Activated CD4-positive, alpha-beta T cell treated with anti-CD3 and anti-CD28 coated beads, Interleukin-2, amount 50 U/mL, for 24 hours (primary cell): ENCODE data around the gene KDELR3.

Source experiments
- DNase-seq, 2 donors: peaks; one replicate each; pipeline ENCODE4 v3.0.0-alpha.2; 2020; ENCODE audit warnings: low read depth in 1 of 2, low spot score in 1 of 2

The KDELR3 gene

DNA sequence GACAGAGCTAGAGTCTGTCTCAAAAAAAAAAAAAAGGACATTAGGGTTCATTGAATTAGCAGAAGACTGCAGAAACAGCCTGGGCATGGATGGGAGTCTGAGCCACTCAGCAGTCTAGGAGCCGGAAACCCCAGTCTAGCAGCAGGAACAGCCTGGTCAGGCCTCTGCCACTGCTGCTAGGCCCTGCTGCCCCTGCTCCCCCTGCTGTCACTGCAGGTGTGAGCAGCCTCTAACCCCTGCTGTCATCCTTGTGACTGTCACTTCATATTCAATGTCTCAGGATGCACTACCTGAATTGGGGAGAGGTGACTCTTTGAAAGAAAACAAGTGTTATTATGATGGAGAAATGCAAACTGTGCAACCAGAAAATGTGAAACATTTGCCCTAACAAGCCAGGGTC, 45.2 kb downstream of the KDELR3 start:
- no peak for DNase-seq

DNA sequence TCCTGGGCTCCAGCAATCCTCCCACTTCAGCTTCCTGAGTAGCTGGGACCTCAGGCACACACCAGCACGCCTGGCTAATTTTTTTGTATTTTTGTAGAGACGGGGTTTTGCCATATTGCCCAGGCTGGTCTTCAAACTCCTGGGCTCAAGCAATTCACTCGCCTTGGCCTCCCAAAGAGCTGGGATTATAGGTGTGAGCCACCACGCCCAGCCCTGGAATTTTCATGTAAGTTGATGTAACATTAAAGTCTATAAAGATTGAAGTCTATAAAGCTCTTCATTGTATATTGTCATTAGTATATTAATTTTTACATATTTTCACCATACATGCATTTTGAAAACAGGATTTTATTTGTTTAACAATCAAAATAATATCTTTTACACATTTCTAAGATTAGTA, 50.7 kb downstream of the KDELR3 start:
- DNase-seq = no peak

DNA sequence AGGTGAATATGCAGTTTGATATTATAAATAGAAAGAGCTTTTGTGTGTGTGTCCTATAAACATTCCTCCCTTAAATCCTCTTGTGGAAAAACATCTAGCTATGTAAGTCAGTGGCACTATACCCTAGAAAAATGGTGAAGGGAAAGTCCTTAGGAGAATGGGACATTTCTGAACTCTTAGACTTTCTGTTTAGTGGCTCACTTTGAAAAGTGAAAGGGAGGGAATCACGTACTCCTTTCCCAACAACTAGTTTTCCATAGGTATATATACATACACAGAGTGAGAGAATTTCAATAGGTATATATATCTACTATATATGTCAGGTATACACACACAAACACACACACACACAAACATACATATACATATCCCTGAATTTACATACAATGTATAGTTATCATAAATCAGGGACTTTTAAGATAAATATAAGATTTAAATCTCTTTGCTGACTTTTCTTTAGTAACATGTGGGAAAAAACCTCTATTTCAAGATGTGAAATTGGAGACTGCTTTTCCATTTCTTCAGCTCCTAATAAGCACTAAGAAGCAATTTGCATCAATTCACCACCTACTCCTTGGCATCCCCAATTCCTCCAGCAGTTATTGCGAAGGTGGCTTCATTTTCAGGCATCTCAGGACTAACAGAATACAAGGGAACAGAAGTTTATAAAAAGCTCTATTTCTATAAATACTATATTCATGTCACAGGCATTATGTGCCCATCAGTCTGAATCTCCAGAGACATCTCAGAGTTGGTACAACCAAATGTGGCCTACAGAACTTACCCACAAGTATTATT, 51.8 kb downstream of the KDELR3 start:
- DNase-seq = no peak

DNA sequence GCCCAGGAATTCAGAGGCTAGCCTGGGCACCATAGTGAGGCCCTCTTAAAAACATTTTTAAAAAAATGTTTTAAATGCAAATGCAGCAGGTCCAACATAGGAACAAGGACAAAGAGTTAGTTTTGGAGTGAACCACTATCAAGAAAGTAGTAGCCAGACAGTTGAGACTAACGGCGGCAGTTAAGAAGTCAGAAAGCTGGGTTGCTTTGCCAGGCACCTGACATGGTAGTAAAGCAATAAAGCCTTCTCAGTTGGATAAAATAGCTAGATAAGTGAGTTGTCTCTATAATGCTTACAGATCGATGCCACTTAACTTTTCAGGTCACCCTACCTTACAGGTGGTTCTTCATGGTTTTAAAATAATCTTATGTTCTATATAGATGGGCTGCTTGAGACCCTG, 55.1 kb downstream of the KDELR3 start:
- DNase-seq = no peak

DNA sequence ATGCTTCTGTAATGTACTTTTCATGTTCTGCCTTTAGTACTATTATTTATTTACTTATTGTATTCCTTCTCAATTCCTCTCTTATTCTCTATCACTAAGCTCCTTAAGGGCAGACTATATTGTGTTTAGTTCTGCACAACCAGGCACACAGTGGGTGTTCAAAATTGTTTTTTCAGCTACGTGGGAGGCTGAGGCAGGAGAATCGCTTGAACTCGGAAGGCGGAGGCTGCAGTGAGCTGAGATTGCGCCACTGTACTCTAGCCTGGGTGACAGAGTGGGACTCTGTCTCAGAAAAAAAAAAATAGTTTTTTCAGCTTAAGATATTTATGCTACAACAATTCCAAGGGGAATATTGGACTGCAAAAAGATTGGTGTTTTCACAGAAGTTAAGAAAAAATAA, 55.6 kb downstream of the KDELR3 start:
- DNase-seq = no peak

DNA sequence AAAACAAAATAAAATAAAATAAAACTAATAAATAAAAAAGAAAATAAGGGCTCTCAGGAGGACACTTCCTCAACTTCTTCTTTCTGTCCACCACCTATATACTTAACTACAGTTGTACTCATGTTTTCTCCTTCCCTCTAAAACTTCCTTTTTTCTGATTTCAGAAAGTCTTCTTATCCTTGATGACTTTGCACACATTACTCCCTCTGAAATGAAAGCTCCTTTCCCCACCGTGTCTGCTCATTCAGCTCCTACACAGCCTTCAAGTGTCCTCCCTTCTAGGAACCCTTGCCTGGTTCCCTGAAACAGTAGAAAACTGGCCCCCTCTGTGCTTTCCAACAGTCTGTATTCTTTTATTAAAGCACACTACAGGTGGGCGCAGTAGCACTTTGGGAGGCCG, 56.5 kb downstream of the KDELR3 start:
- no peak for DNase-seq

DNA sequence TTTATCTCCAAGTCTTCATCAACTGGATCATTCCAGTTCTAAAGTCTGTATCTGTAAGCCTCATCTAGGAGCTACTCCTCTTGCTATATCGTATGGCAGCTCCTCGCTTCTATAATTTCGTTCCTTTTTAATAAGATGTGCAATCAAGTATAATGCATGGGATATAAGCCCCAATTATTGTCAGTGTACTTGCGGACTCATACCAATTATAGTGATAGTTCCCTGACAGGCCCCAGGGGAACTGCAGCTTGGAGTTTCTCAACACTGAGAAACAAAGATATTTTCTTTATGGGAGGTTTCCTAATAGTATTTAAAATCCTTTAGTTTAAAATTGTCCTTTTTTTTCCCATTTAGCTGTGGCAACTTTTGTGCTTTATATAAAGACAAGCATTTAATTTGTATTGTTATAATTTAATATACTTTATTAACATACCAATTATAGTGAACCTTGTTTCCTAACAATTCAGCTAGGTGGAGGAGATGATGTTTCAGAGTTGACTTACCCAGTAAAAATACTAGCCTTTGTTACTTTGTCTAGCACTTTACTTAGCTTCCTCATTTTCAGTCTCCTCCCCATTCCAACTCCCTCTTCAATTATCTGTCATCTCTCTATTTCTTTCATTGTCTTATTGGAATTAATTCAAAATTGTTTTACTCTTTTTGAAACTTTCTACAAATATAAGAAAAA, 63.5 kb downstream of the KDELR3 start:
- no peak for DNase-seq
